ENCODE data around the gene POU2F3. TPM values are rescaled to one million over a fixed set of nuclear protein-coding genes. Genes with fewer than 3 reads are reported as not detected.

The POU2F3 gene
- total and polyA plus RNA-seq, 2 of the 13 experiments (the other 11 are each of a cell fraction or from before 2014, with no cell fraction given), result not detected

GRCh38 chr11:120335908-120336640, 96.1 kb downstream of the POU2F3 start, which contains the start of gene ARHGEF12 (continued):
- no peak for TF ChIP-seq NFAT5 (CRISPR knock-in tag; IDR thresholded peaks at IDR 0.05)
- TF ChIP-seq ARNT (IDR thresholded peaks at IDR 0.05), result no peak
- TF ChIP-seq SNAPC5 (CRISPR knock-in tag; IDR thresholded peaks at IDR 0.05; ENCODE audit: borderline replicate concordance), result peak; percentile 62; the same call in 1 of the 2 replicates
- TF ChIP-seq ZGPAT (CRISPR knock-in tag; IDR thresholded peaks at IDR 0.05), result peak; percentile 85
- peak; percentile 75 for TF ChIP-seq RXRA (CRISPR knock-in tag; IDR thresholded peaks at IDR 0.05)
- TF ChIP-seq ZNF607 (CRISPR knock-in tag; IDR thresholded peaks at IDR 0.05; ENCODE audit: borderline replicate concordance), result peak; percentile 79; the same call in 1 of the 2 replicates
- TF ChIP-seq KLF11 (CRISPR knock-in tag; IDR thresholded peaks at IDR 0.05), result no peak
- TF ChIP-seq ZBTB44 (CRISPR knock-in tag; IDR thresholded peaks at IDR 0.05), result no peak
- TF ChIP-seq ZNF124 (CRISPR knock-in tag; IDR thresholded peaks at IDR 0.05), result no peak
- peak; percentile 85 for TF ChIP-seq GABPB1 (CRISPR knock-in tag; IDR thresholded peaks at IDR 0.05)
- TF ChIP-seq HNRNPK (IDR thresholded peaks at IDR 0.05; ENCODE audit: low read depth, low read length, poor library complexity, severe bottlenecking), result peak; percentile 80
- TF ChIP-seq UBTF (CRISPR knock-in tag; IDR thresholded peaks at IDR 0.05), result peak; percentile 89
